A549 (cell line): Measurements from ENCODE around the gene SLC35B2.

ENCODE experiments used
- BCL3 ChIP-seq: fragments of >200 bp; sonication (Bioruptor Twin); formaldehyde crosslinking; IDR thresholded peaks from 3 replicates; pipeline ENCODE4 v1.6.1; 2016
- CHD2 ChIP-seq: fragments of 150-350 bp; IDR thresholded peaks from 2 replicates; pipeline ENCODE4 v1.6.1; 2014; ENCODE audit warnings: low read length; ENCODE audit not compliant: partially characterized antibody
- CTCF ChIP-seq: fragments of >200 bp; sonication (Bioruptor Twin); formaldehyde crosslinking; IDR thresholded peaks from 3 replicates; pipeline ENCODE4 v1.5.1; 2016
- ELK1 ChIP-seq: fragments of 150-350 bp; IDR thresholded peaks from 2 replicates; pipeline ENCODE4 v1.6.1; 2014; ENCODE audit warnings: low read depth, mild to moderate bottlenecking, low read length
- EP300 ChIP-seq, 2 experiments: fragments of >200 bp; sonication (Bioruptor Twin); formaldehyde crosslinking; IDR thresholded peaks; 2 replicates in 1 of 2; 3 replicates in 1 of 2; pipeline ENCODE4 v1.6.1; 2016 to 2017
- JUN ChIP-seq, 2 experiments: fragments of >200 bp; sonication (Bioruptor Twin); formaldehyde crosslinking; IDR thresholded peaks; 2 replicates in 1 of 2; 3 replicates in 1 of 2; pipeline ENCODE4 v1.6.1; 2016 to 2017
- NR3C1 ChIP-seq: fragments of >200 bp; sonication (Bioruptor Twin); formaldehyde crosslinking; IDR thresholded peaks from 3 replicates; pipeline ENCODE4 v1.6.1; 2017
- POLR2A ChIP-seq: IDR thresholded peaks from 2 replicates; pipeline ENCODE4 v1.6.1; 2012; ENCODE audit warnings: mild to moderate bottlenecking, low read length
- RAD21 ChIP-seq, 2 experiments: fragments of >200 bp in 1 of 2; sonication (Bioruptor Twin) in 1 of 2; formaldehyde crosslinking in 1 of 2; IDR thresholded peaks in 1 of 2; conservative IDR thresholded peaks in 1 of 2; 2 replicates in 1 of 2; 3 replicates in 1 of 2; pipeline ENCODE4 v1.6.1; 2012 to 2018; ENCODE audit warnings: inconsistent platforms in 1 of 2
- RCOR1 ChIP-seq: fragments of 150-350 bp; IDR thresholded peaks from 2 replicates; pipeline ENCODE4 v1.6.1; 2014; ENCODE audit warnings: antibody characterized with exemption, low read length, low read depth

DNA sequence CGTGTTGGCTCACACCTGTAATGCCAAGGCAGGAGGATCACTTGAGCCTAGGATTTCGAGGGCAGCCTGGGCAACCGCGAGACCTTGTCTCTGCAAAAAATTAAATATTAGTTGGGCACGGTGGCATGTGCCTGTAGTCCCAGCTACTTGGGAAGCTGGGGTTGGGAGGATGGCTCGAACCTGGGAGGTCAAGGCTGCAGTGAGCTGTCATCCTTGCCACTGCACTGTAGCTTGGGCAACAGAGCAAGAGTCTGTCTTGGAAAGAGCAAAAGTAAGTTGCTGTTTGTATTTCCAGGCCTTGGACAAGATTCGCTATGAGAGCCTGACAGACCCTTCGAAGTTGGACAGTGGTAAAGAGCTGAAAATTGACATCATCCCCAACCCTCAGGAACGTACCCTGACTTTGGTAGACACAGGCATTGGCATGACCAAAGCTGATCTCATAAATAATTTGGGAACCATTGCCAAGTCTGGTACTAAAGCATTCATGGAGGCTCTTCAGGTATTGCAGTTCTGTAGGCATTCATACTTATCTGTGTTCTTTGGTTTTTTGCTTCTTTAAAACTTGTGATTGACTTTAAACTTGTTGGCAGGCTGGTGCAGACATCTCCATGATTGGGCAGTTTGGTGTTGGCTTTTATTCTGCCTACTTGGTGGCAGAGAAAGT lies 8.1 kb downstream of the SLC35B2 start:
- no peak for TF ChIP-seq CTCF
- TF ChIP-seq NR3C1: no peak
- no peak for TF ChIP-seq RCOR1
- TF ChIP-seq POLR2A: no peak
- TF ChIP-seq RAD21 (conservative IDR thresholded peaks at IDR 0.05 in 1 of 2, IDR thresholded peaks at IDR 0.05 in 1 of 2): no peak
- TF ChIP-seq BCL3: no peak
- no peak for TF ChIP-seq ELK1
- no peak for TF ChIP-seq EP300 (IDR thresholded peaks at IDR 0.05)
- no peak for TF ChIP-seq CHD2
- no peak for TF ChIP-seq JUN (IDR thresholded peaks at IDR 0.05)
